ENCODE results near the gene BTLA. TPM values are rescaled to one million over a fixed set of nuclear protein-coding genes. Genes with fewer than 3 reads are reported as not detected.
"Not testable (repeated sequence)": the region's sequence is repeated elsewhere in the genome, so short reads cannot be mapped to it uniquely, and the experiment has no call there.

Gene BTLA
- total and polyA plus RNA-seq, 10 of the 15 experiments (the other 5 are each of a cell fraction or from before 2014, with no cell fraction given): 55.4 to 134 (median 84.2) TPM

- H3K9ac ChIP-seq (ENCODE audit: control insufficient read depth, insufficient read depth, low read length); BruUV-seq (replicated peaks); DNase-seq (ENCODE audit: low read depth, low spot score); H3K4me1 ChIP-seq (ENCODE audit: control insufficient read depth, insufficient read depth, low read length); H3K9me3 ChIP-seq (replicated peaks; ENCODE audit: control insufficient read depth, insufficient read depth, low read length); in situ Hi-C loops (cut with MboI); H4K20me1 ChIP-seq (ENCODE audit: control insufficient read depth, insufficient read depth); H3K27me3 ChIP-seq (replicated peaks in 1 of 2; ENCODE audit: control insufficient read depth in 2 of 2, insufficient read depth in 2 of 2, low read length in 1 of 2); H2AFZ ChIP-seq (ENCODE audit: control insufficient read depth, low read depth, low read length); FAIRE-seq; H3K4me2 ChIP-seq (ENCODE audit: control insufficient read depth, insufficient read depth); H3K4me3 ChIP-seq; H3K36me3 ChIP-seq (ENCODE audit: control insufficient read depth in 2 of 2, insufficient read depth in 2 of 2, low read length in 1 of 2); H3K79me2 ChIP-seq (ENCODE audit: control insufficient read depth, insufficient read depth, low read length): not testable (repeated sequence)
- SMC1A ChIA-PET (ENCODE audit: uncharacterized antibody, unreplicated experiment): interaction anchor here (0.6 to 6.9 kb wide), 19 partner anchors 12 to 1637 kb away, joined by 3 to 60 read pairs (median 6); partner anchors contain the start of genes BTLA, CD200 and SLC9C1
- 32% methylated on average over 3 of the region's 3 CpGs for WGBS (ENCODE audit: insufficient coverage, insufficient replicate concordance, low lambda C conversion rate, missing lambda C conversion rate)
- POLR2A ChIA-PET: interaction anchor here (1.0 to 1.3 kb wide), 2 partner anchors 30 to 185 kb away, joined by 3 read pairs; no protein-coding TSS in a partner anchor
- CTCF ChIA-PET: interaction anchor here (0.8 to 6.6 kb wide), 16 partner anchors 12 to 407 kb away, joined by 3 to 76 read pairs (median 5); partner anchors contain the start of gene SLC9C1
- H3K27ac ChIP-seq (ENCODE audit: control insufficient read depth, insufficient read depth): peak overlapping the region; percentile 54
- RAD21 ChIA-PET (ENCODE audit: unreplicated experiment): interaction anchor here (0.9 to 3.5 kb wide), 15 partner anchors 19 to 408 kb away, joined by 3 to 29 read pairs (median 4); partner anchors contain the start of genes CD200 and SLC9C1
- peak; percentile 32 for ATAC-seq
- intact Hi-C loops (cut with micrococcal nuclease; ENCODE audit: unreplicated experiment): loop anchor here (1.0 to 5.0 kb wide), 8 partner anchors 37 to 407 kb away; no protein-coding TSS in a partner anchor
- TF ChIP-seq MEF2B (IDR thresholded peaks at IDR 0.05; ENCODE audit: partially characterized antibody, poor library complexity, severe bottlenecking): peak; percentile 13
- 0 out of 2 replicates have a peak, but pooled peaks have one; percentile 11 for TF ChIP-seq RELB (IDR thresholded peaks at IDR 0.05; ENCODE audit: low read depth)
- TF ChIP-seq, protein P1, sequence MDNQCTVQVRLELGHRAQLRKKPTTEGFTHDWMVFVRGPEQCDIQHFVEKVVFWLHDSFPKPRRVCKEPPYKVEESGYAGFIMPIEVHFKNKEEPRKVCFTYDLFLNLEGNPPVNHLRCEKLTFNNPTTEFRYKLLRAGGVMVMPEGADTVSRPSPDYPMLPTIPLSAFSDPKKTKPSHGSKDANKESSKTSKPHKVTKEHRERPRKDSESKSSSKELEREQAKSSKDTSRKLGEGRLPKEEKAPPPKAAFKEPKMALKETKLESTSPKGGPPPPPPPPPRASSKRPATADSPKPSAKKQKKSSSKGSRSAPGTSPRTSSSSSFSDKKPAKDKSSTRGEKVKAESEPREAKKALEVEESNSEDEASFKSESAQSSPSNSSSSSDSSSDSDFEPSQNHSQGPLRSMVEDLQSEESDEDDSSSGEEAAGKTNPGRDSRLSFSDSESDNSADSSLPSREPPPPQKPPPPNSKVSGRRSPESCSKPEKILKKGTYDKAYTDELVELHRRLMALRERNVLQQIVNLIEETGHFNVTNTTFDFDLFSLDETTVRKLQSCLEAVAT (IDR thresholded peaks at IDR 0.05): peak; percentile 67; the same call in 1 of the 2 replicates
- TF ChIP-seq BCL3 (IDR thresholded peaks at IDR 0.05; ENCODE audit: borderline replicate concordance, insufficient read depth, low read depth, low read length, poor library complexity, severe bottlenecking): peak; percentile 45
- TF ChIP-seq JUNB (IDR thresholded peaks at IDR 0.05): 0 out of 2 replicates have a peak, but pooled peaks have one; percentile 4
- TF ChIP-seq RAD21 (IDR thresholded peaks at IDR 0.05; ENCODE audit: insufficient read depth, low read depth, low read length): 0 out of 2 replicates have a peak, but pooled peaks have one; percentile 1
These were observed 19.7 kb upstream of the BTLA start for GRCh38 chr3:112518970-112519369.
